HFFc6 (cell line): Measurements from ENCODE around the gene RFXAP. TPM values are rescaled to one million over a fixed set of nuclear protein-coding genes. Genes with fewer than 3 reads are reported as not detected.
A peak's percentile ranks its signal among the peaks of the same experiment; 100 is the strongest.

Experiments used
- DNase-seq: peaks from one replicate; pipeline ENCODE4 v3.0.0-alpha.2; 2018
- H3K27ac Mint-ChIP-seq: 2 replicates; pipeline ENCODE4 v1.8.0; 2020; ENCODE audit warnings: mild to moderate bottlenecking, mixed read lengths
- H3K27me3 Mint-ChIP-seq: 2 replicates; pipeline ENCODE4 v1.8.0; 2021; ENCODE audit warnings: mild to moderate bottlenecking, moderate library complexity, mixed read lengths; ENCODE audit not compliant: insufficient read depth
- H3K36me3 Mint-ChIP-seq: 2 replicates; pipeline ENCODE4 v1.8.0; 2021; ENCODE audit warnings: low read depth, mixed read lengths
- H3K4me1 Mint-ChIP-seq: 2 replicates; pipeline ENCODE4 v1.8.0; 2020; ENCODE audit warnings: low read depth, mixed read lengths
- H3K4me3 Mint-ChIP-seq: 2 replicates; pipeline ENCODE4 v1.8.0; 2020; ENCODE audit warnings: mild to moderate bottlenecking, moderate library complexity, mixed read lengths
- H3K9me3 Mint-ChIP-seq: 2 replicates; pipeline ENCODE4 v1.8.0; 2020; ENCODE audit warnings: mild to moderate bottlenecking, mixed read lengths
- long read RNA-seq: library from polyadenylated mRNA; unstranded; transcript quantifications from one replicate; pipeline ENCODE4 v2.0.0, GENCODE V29; 2019
- total RNA-seq, 6 experiments: library from RNA; stranded (reverse); fragmentation: NEBNext Ultra II Directional; extraction: Animal tissue kit (Norgen Biotek cat#: 25700); gene quantifications; 2 replicates in 1 of 6; 3 replicates in 5 of 6; pipeline ENCODE4 v1.2.3, GENCODE V29; 2021
- TF ChIP-seq, protein P1 (sequence below): fragments of 200-600 bp; sonication (generic); IDR thresholded peaks from 2 replicates; pipeline ENCODE4 v1.5.0; 2021; ENCODE audit warnings: antibody characterized with exemption, mild to moderate bottlenecking

RFXAP gene, protein sequence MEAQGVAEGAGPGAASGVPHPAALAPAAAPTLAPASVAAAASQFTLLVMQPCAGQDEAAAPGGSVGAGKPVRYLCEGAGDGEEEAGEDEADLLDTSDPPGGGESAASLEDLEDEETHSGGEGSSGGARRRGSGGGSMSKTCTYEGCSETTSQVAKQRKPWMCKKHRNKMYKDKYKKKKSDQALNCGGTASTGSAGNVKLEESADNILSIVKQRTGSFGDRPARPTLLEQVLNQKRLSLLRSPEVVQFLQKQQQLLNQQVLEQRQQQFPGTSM
- total RNA-seq, result 1 to 10 TPM; 3.4 to 4.6 (median 3.9) TPM
- long read RNA-seq, partial matches to known transcripts, result 0 of 1 reads
- long read RNA-seq, other reads (novel, unspliced or antisense), result 0 of 1 reads

GRCh38 chr13:36818804-36819738 lies at the start of gene RFXAP:
Gene RFXAP (plus strand): TSS chr13:36819222. CDS start chr13:36819358, 136 bp downstream.
- Mint-ChIP-seq H3K4me3 (peak within 1 kb of the TSS; percentile 93), H3K9me3 (no peaks in the 10 kb centered on the region), H3K27ac (peak within 1 kb of the TSS; percentile 77), H3K4me1 (peaks cover 44% of the 10 kb centered on the region), H3K36me3 (no peaks in the 10 kb centered on the region), H3K27me3 (peaks cover 7% of the 10 kb centered on the region)
- TF ChIP-seq, protein P1, sequence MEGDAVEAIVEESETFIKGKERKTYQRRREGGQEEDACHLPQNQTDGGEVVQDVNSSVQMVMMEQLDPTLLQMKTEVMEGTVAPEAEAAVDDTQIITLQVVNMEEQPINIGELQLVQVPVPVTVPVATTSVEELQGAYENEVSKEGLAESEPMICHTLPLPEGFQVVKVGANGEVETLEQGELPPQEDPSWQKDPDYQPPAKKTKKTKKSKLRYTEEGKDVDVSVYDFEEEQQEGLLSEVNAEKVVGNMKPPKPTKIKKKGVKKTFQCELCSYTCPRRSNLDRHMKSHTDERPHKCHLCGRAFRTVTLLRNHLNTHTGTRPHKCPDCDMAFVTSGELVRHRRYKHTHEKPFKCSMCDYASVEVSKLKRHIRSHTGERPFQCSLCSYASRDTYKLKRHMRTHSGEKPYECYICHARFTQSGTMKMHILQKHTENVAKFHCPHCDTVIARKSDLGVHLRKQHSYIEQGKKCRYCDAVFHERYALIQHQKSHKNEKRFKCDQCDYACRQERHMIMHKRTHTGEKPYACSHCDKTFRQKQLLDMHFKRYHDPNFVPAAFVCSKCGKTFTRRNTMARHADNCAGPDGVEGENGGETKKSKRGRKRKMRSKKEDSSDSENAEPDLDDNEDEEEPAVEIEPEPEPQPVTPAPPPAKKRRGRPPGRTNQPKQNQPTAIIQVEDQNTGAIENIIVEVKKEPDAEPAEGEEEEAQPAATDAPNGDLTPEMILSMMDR, result peak; percentile 50
- DNase-seq, result peak; percentile 65

DNA sequence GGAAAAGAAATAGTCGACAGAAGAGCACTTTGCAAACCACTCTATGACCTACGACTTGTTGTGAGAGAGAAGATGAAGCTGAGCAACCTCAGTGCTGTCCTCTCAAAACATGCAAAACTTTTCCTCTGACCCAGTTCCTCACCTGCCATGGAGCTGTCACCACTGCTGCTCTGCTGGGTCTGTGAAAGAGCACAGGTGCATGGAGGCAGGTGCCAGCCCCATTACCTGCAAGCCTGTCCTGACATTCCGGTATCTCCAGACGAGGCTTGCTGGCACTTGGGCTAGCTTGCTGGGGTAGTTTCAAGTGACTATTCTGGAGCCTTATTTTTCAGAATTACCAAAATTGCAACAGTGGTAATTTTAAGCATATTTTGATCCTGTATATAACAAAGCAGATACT lies 49.5 kb upstream of the RFXAP start:
- H3K27me3 Mint-ChIP-seq, result no peaks in the 10 kb centered on the region
- H3K36me3 Mint-ChIP-seq, result no peaks in the 10 kb centered on the region
- peaks cover 11% of the 10 kb centered on the region for H3K4me1 Mint-ChIP-seq
- H3K27ac Mint-ChIP-seq, result no peak overlapping the region
- no peak overlapping the region for H3K4me3 Mint-ChIP-seq
- TF ChIP-seq, protein P1, result no peak
- no peak for DNase-seq
- H3K9me3 Mint-ChIP-seq, result peaks cover 10% of the 10 kb centered on the region; the same call in 1 of the 2 replicates

GRCh38 chr13:36770741-36771140 lies 48.3 kb upstream of the RFXAP start:
- Mint-ChIP-seq H3K27ac (no peak overlapping the region), H3K9me3 (peaks cover 10% of the 10 kb centered on the region; the same call in 1 of the 2 replicates), H3K27me3 (peaks cover 4% of the 10 kb centered on the region; the same call in 1 of the 2 replicates), H3K4me1 (peaks cover 11% of the 10 kb centered on the region), H3K4me3 (no peak overlapping the region), H3K36me3 (no peaks in the 10 kb centered on the region)
- DNase-seq, result no peak
- TF ChIP-seq, protein P1, result no peak

- H3K4me3 Mint-ChIP-seq, result no peak overlapping the region
These were observed 46.2 kb upstream of the RFXAP start for GRCh38 chr13:36772853-36773252.

DNA sequence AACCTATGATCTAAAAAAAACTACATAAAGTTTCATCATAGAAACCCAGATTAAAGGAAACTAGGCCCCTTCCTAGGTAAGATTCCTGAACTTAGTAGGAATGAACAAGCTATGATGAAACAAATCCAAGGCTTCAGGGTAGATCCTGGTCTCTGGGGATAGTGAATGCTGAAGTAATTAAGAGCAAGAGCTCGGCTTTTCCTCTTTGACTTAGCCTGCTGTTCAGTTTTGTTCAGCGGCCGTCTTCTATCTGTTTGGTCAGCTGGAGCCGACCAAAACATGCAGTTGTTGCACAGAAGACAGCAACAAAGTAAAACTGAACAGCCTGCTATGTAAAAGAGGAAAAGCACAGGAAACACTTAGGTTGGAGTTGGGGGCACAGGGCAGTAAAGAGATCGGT lies 44.1 kb upstream of the RFXAP start:
- Mint-ChIP-seq H3K4me3 (no peak overlapping the region), H3K27me3 (peaks cover 4% of the 10 kb centered on the region; the same call in 1 of the 2 replicates), H3K4me1 (no peaks in the 10 kb centered on the region), H3K36me3 (no peaks in the 10 kb centered on the region), H3K9me3 (no peaks in the 10 kb centered on the region), H3K27ac (no peak overlapping the region)
- no peak for DNase-seq
- TF ChIP-seq, protein P1, result no peak

More at GRCh38 chr13:36772853-36773252, 46.2 kb upstream of the RFXAP start:
- TF ChIP-seq, protein P1, result no peak
- H3K36me3 Mint-ChIP-seq, result no peaks in the 10 kb centered on the region
- H3K9me3 Mint-ChIP-seq, result no peaks in the 10 kb centered on the region
- no peak overlapping the region for H3K27ac Mint-ChIP-seq
- no peak for DNase-seq
- H3K27me3 Mint-ChIP-seq, result peaks cover 4% of the 10 kb centered on the region; the same call in 1 of the 2 replicates
- H3K4me1 Mint-ChIP-seq, result no peaks in the 10 kb centered on the region
